ENCODE data around the gene BAG1.

The BAG1 gene

GRCh38 chr9:33264473-33265177 is at the start of gene BAG1, which contains the start of gene CHMP5:
BAG1 (minus strand) TSS chr9:33264708.
CHMP5 (plus strand) TSS chr9:33265049; CDS start chr9:33265079, 30 bp downstream.
- peak; percentile 100 for DNase-seq (ENCODE audit: low read depth)

- no peak for DNase-seq (ENCODE audit: low read depth)
Measured at GRCh38 chr9:33311953-33312352, 47.4 kb upstream of the BAG1 start.

- no peak for DNase-seq (ENCODE audit: low read depth)
Measured at GRCh38 chr9:33310748-33311147, 46.2 kb upstream of the BAG1 start.

- no peak for DNase-seq (ENCODE audit: low read depth)
Measured at GRCh38 chr9:33309903-33310302, 45.4 kb upstream of the BAG1 start.

GRCh38 chr9:33307067-33307466 is 42.6 kb upstream of the BAG1 start:
- no peak for DNase-seq (ENCODE audit: low read depth)

GRCh38 chr9:33306037-33306436 is 41.5 kb upstream of the BAG1 start:
- DNase-seq (ENCODE audit: low read depth) = no peak

- DNase-seq (ENCODE audit: low read depth) = no peak
Measured at GRCh38 chr9:33304362-33304761, 39.9 kb upstream of the BAG1 start.

- DNase-seq (ENCODE audit: low read depth) = no peak
Measured at GRCh38 chr9:33300546-33300945, 36.0 kb upstream of the BAG1 start.

- no peak for DNase-seq (ENCODE audit: low read depth)
Measured at GRCh38 chr9:33297432-33297831, 32.9 kb upstream of the BAG1 start.

- no peak for DNase-seq (ENCODE audit: low read depth)
Measured at GRCh38 chr9:33295571-33295970, 31.1 kb upstream of the BAG1 start.

- no peak for DNase-seq (ENCODE audit: low read depth)
Measured at GRCh38 chr9:33294670-33295432, 30.3 kb upstream of the BAG1 start.

- no peak for DNase-seq (ENCODE audit: low read depth)
Measured at GRCh38 chr9:33293782-33294181, 29.3 kb upstream of the BAG1 start.

- no peak for DNase-seq (ENCODE audit: low read depth)
Measured at GRCh38 chr9:33291901-33292300, 27.4 kb upstream of the BAG1 start.

GRCh38 chr9:33291031-33291397 is 26.5 kb upstream of the BAG1 start:
- DNase-seq (ENCODE audit: low read depth) = no peak

- peak; percentile 97 for DNase-seq (ENCODE audit: low read depth)
Measured at GRCh38 chr9:33290247-33291030, 25.9 kb upstream of the BAG1 start, which contains the start of gene NFX1. NFX1 (plus strand) TSS chr9:33290516; CDS start chr9:33290573, 57 bp downstream.

- no peak for DNase-seq (ENCODE audit: low read depth)
Measured at GRCh38 chr9:33289936-33290246, 25.4 kb upstream of the BAG1 start.

GRCh38 chr9:33289496-33289895 is 25.0 kb upstream of the BAG1 start:
- DNase-seq (ENCODE audit: low read depth) = no peak

GRCh38 chr9:33288828-33289483 is 24.4 kb upstream of the BAG1 start:
- DNase-seq (ENCODE audit: low read depth) = no peak

- no peak for DNase-seq (ENCODE audit: low read depth)
Measured at GRCh38 chr9:33288235-33288634, 23.7 kb upstream of the BAG1 start.

GRCh38 chr9:33287087-33287490 is 22.6 kb upstream of the BAG1 start:
- peak; percentile 23 for DNase-seq (ENCODE audit: low read depth)

GRCh38 chr9:33285502-33285901 is 21.0 kb upstream of the BAG1 start:
- DNase-seq (ENCODE audit: low read depth) = no peak

- DNase-seq (ENCODE audit: low read depth) = no peak
Measured at GRCh38 chr9:33277484-33277883, 13.0 kb upstream of the BAG1 start.
